ENCODE data around the gene PLPP3. TPM values are rescaled to one million over a fixed set of nuclear protein-coding genes. Genes with fewer than 3 reads are reported as not detected.
A peak's percentile ranks its signal among the peaks of the same experiment; 100 is the strongest.

Gene PLPP3
- total RNA-seq, 1 experiment from 2014 or later, result 26.7 TPM

- Mint-ChIP-seq H3K4me3 (0 out of 5 replicates have a peak overlapping the region, but pooled peaks of 1 of the 2 experiments have one; percentile 9), H3K4me1 (peaks cover 51 to 95% of the 10 kb centered on the region in 2 experiments), H3K27me3 (ENCODE audit: low read depth) (no peaks in the 10 kb centered on the region), H3K9me3 (no peaks in the 10 kb centered on the region), H3K36me3 (ENCODE audit: insufficient read depth in 1 of 3, low read depth in 3 of 3) (peaks cover 10 to 56% (median 46%) of the 10 kb centered on the region in 3 experiments; a peak in 6 of 7 replicates), H3K27ac (peak overlapping the region in 2 of 3 experiments; percentile 74 to 90; a peak in 4 of 7 replicates)
- Histone ChIP-seq H3K4ac (ENCODE audit: low read depth, low read length) (no peak overlapping the region), H2BK5ac (ENCODE audit: insufficient read length, low read length) (no peak overlapping the region), H3K14ac (ENCODE audit: insufficient read depth, low read length) (no peak overlapping the region), H3K18ac (ENCODE audit: insufficient read length, low read depth, low read length) (no peak overlapping the region), H4K8ac (replicated peaks; ENCODE audit: insufficient read length, low read depth, low read length) (no peak overlapping the region), H3K23me2 (ENCODE audit: insufficient read length, low read depth, low read length, poor library complexity, severe bottlenecking) (no peaks in the 10 kb centered on the region), H3K9ac (ENCODE audit: extremely low read depth, insufficient read length, low read length) (no peak overlapping the region), H3K9me3 (ENCODE audit: control insufficient read depth, low read depth, low read length) (no peaks in the 10 kb centered on the region), H2BK12ac (ENCODE audit: insufficient read length, low read depth, low read length) (no peak overlapping the region), H3K56ac (ENCODE audit: insufficient read length, low read depth, low read length) (no peak overlapping the region), H4K20me1 (ENCODE audit: control insufficient read depth, insufficient read depth, insufficient read length) (no peaks in the 10 kb centered on the region), H2AFZ (ENCODE audit: low read length) (no peak overlapping the region), H3K23ac (ENCODE audit: insufficient read length, low read depth, low read length) (no peak overlapping the region), H2BK15ac (ENCODE audit: low read depth, low read length) (no peak overlapping the region), H3T11ph (ENCODE audit: low read length) (no peak overlapping the region), H2BK20ac (ENCODE audit: low read depth, low read length, poor library complexity, severe bottlenecking) (no peak overlapping the region), H3K79me2 (ENCODE audit: insufficient read depth, low read length) (peaks cover 31% of the 10 kb centered on the region; the same call in 1 of the 2 replicates), H4K5ac (ENCODE audit: insufficient read length, low read depth, low read length) (no peak overlapping the region), H3K79me1 (ENCODE audit: insufficient read depth, low read depth, low read length, poor library complexity, severe bottlenecking) (no peaks in the 10 kb centered on the region), H3K4me1 (ENCODE audit: insufficient read depth, low read length) (peaks cover 48% of the 10 kb centered on the region), H3K4me2 (ENCODE audit: insufficient read depth, insufficient read length, low read length) (no peak overlapping the region), H2AK5ac (ENCODE audit: insufficient read length, low read length) (no peak overlapping the region), H4K91ac (ENCODE audit: insufficient read length, low read depth, low read length) (no peak overlapping the region), H3K27ac (ENCODE audit: insufficient read length, low read depth, low read length) (no peak overlapping the region), H3K27me3 (ENCODE audit: insufficient read depth, low read length) (no peaks in the 10 kb centered on the region), H2BK120ac (ENCODE audit: low read depth, low read length, poor library complexity, severe bottlenecking) (no peak overlapping the region)
- WGBS (ENCODE audit: extremely low coverage, insufficient read length, low lambda C conversion rate), result no CpG with 5 or more reads among the region's 2 CpGs
- no peak for TF ChIP-seq CTCF (conservative IDR thresholded peaks at IDR 0.05)
- DNase-seq, result no peak
Observed at GRCh38 chr1:56539520-56539931, 39.8 kb downstream of the PLPP3 start.

Measured in H9 (cell line).